Dermis lymphatic vessel endothelial cell (primary cell): ENCODE data around the gene IL18. TPM values are rescaled to one million over a fixed set of nuclear protein-coding genes. Genes with fewer than 3 reads are reported as not detected.

ENCODE experiments used
- total RNA-seq: library from RNA; depleted of rRNA; stranded (reverse); fragments of >200 nt; gene quantifications from 2 replicates; pipeline ENCODE4 v1.2.1, GENCODE V29; 2014

Gene IL18
- 0.11 TPM in 1 of 2 replicates, not detected in the other for total RNA-seq

DNA sequence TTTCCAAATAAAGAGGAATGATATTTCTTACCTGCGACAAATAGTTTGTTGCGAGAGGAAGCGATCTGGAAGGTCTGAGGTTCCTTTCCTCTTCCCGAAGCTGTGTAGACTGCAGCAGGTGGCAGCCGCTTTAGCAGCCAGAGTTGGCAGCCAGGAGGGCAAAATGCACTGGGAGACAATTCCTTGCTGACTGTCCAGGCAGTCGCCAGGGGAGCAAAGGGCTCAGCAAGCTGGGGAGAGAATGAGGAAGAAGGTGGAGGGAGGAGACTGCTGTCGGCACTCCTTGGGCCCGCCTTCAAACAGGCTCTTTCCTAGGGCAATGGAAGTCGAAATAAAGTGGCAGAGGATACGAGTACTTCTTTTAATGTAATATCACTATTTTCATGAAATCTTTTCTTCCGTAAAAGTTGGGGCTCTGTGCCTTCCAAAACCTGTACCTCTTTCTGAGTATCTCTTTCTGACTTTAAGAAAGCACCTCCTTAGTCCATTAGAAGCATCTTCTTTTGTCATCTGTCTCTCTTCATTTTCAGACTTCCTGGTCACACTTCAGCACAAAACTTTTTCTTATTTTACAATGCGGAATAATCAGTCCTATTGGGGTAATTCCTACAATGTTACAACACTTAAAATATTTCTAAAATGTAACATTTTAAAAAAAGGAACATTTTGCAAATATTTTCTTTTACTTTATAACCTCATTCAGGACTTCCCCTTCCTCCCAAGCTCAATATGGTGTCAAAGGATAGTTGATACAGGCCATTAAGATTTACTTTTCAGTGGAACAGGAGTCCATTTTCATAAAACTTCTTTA lies at the start of gene IL18:
TSS of gene IL18 (minus strand) at position 220 of the 811 bp plus-strand sequence. CDS start 9,041 bp downstream, outside the sequence.

DNA sequence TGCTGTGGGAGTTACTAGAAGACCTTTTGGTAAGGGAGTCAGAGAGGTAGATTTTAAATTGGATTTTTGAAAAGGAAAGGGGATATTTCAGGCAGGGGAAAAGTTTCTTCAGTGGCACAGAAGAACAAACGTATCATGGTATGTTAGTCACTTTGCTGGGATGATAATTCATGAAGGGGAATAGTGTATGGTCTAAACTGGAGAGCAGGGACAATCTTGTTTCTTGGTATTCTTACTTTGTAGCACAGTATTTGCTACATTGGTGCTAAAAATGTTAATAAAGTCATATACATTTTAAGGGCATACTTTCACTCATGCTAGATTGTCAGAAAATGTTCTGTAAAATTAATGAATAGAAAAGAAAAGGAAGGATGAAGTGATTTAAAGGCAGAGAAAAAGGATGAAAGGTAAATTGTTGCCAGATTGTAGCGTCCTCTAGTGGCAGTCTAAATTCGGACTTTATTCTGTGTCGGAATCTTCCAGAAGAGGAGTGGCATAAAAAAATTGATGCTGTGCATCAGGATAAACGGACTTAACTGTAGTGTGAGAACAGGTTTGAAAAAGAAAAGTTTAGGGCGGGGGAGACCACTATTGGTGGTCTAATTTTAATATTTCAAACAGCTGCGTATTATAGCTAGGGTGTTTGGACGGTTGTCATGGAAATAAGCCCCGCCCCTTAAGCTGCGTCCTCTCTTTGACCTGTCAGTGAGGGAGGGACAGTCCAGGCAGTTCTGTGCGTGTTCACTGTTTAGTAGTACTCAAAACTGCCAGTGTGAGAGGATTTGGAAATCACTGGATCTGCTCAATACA lies 11.1 kb upstream of the IL18 start, which contains the start of gene BCO2:
TSS of gene BCO2 (plus strand) at position 724 of the 810 bp plus-strand sequence. CDS start 90 bp downstream, outside the sequence.

GRCh38 chr11:112167145-112167544 lies 3.3 kb upstream of the IL18 start, which contains the start of gene TEX12:
TEX12 (plus strand) TSS chr11:112167372; CDS start chr11:112169269, 1,897 bp downstream.

Other genes starting within 250 kb of the IL18 start
- gene C11orf52, start 245.2 kb downstream of the IL18 start, total RNA-seq = 0.52 and 0.54 TPM in 2 replicates
- gene DIXDC1, start 226.8 kb downstream of the IL18 start, total RNA-seq = 2.9 and 8.5 TPM in 2 replicates
- 24.7 and 25.6 TPM in 2 replicates for gene DLAT, start 138.7 kb downstream of the IL18 start, total RNA-seq
- gene PIH1D2, start 90.1 kb downstream of the IL18 start, total RNA-seq = 0.33 and 0.69 TPM in 2 replicates
- gene NKAPD1, start 89.8 kb downstream of the IL18 start, total RNA-seq = 15.0 and 20.4 TPM in 2 replicates
- 67.9 and 89.3 TPM in 2 replicates for gene TIMM8B, start 77.3 kb downstream of the IL18 start, total RNA-seq
- gene SDHD, start 77.2 kb downstream of the IL18 start, total RNA-seq = 148 and 213 TPM in 2 replicates
- gene TEX12, start 3.3 kb upstream of the IL18 start, total RNA-seq = 0.17 TPM in 1 of 2 replicates, not detected in the other
- gene BCO2, start 11.4 kb upstream of the IL18 start, total RNA-seq = 0.52 and 1.1 TPM in 2 replicates
- gene PTS, start 62.3 kb upstream of the IL18 start, total RNA-seq = 28.2 and 33.5 TPM in 2 replicates
- gene PLET1, start 96.8 kb upstream of the IL18 start, total RNA-seq = not detected in 2 replicates